HG02798 (cell line): ENCODE data around the gene CABCOCO1.
A peak's percentile ranks its signal among the peaks of the same experiment; 100 is the strongest.

ENCODE experiments used
- ATAC-seq: cut with Tn5 transposase; IDR thresholded peaks from one replicate; pipeline ENCODE4 v1.9.1; 2021; ENCODE audit warnings: mild to moderate bottlenecking; ENCODE audit not compliant: unreplicated experiment, poor library complexity

Gene CABCOCO1

DNA sequence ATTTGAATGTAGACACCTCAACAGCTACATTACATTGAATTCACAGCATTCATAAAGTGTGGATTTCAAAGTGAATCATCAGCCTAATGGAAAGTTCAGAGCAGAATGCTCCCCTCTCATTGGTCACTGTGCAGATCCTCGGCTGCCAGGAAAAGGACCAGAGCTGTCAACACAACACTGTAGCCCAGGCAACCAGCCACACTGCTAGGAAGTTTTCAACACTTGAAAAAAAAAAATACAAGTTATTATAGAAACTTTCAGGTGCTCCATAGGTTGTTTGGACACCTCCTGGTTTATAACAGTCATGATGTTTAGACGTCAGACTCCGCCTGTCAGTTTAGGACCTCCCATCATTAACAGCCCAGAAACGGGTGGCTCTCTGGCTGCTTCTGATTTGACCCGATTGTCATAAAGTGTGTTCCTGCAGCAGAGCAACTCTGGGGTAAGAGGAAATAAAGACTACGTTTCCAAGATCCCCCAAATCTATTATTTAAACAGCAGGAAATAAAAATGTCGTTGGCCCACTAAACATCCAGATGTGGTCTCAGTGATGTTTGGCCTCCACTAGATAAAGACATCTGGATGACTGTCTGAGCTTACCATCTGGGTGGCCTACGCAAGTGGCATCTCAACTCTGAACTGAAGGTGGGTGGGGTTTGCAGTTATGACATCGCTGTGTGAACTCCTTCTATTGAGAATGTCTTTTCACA lies 117.4 kb downstream of the CABCOCO1 start:
- no peak for ATAC-seq

DNA sequence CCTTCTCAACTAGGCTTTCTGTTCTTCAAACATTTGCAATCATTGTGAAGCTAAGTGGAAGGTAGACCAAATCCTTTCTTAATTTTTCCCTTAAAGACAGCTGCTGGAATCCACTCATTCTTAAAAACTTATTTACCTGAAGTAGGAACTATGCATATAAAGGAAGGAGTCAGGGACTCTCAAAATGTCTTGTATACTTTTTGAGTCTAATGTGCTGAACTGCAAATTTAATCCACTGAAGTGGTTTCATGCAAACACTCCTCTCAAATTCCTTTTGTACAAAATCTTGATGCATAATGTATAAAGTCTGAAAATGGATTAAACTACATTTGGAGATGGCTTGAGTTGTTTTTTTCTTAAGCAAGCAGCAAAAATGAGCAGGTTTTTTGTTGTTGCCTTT lies 118.0 kb downstream of the CABCOCO1 start:
- no peak for ATAC-seq

DNA sequence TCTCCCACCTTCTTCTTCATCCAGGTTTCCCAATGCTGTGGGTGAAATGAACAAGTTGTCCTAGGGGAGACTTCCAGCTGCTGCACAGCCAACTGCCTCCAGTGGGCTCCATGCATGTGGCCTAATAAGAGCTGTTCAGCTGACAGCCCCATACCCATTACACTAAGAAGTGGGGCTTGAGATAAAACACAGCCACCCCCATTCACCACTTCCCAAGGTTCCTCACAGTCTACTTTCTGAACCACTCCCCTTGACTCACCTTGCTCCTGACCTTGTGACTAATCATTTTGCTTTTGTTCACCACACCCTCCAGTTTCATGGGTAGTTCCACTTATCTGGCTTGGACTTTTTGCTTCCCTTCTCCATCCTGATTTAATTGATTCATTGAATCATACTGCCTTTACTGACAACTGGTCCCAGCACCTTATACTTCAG lies 119.3 kb downstream of the CABCOCO1 start:
- ATAC-seq: no peak

DNA sequence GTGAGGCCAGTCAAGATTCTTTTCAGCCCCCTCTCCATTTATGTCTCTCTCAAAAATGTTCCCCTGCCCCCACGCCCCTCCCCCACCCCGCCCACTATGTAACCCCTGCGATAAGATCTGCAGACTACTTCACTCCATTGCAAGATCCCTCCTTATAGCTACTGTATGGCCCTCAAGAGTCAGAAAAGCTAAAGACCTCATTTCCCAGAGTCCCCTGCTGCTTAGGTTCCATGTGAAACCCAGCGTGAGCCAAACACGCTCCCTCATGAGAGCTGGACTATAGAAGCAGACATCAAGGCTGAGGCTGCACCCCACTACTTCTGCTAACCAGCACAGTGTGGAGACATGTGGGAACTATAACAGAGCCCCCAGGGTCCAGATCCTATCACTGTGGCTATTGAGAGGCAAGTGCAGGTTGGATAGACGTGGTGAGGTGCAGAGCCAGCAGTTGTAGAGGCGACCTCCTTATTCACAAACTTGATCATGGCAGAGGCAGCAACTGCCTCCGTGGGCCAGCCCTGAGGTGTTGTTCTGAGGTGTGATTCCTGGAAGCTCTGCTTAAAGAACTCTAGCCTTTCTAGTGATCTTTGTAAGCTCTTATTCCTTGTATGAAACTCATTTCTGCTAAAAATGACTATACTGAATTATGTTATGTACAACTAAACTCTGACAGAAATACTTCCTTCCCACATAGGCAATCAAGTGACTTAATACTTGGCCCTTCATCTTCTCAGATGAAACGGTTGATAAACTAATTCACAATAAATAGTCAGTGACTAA lies 121.8 kb downstream of the CABCOCO1 start:
- no peak for ATAC-seq

DNA sequence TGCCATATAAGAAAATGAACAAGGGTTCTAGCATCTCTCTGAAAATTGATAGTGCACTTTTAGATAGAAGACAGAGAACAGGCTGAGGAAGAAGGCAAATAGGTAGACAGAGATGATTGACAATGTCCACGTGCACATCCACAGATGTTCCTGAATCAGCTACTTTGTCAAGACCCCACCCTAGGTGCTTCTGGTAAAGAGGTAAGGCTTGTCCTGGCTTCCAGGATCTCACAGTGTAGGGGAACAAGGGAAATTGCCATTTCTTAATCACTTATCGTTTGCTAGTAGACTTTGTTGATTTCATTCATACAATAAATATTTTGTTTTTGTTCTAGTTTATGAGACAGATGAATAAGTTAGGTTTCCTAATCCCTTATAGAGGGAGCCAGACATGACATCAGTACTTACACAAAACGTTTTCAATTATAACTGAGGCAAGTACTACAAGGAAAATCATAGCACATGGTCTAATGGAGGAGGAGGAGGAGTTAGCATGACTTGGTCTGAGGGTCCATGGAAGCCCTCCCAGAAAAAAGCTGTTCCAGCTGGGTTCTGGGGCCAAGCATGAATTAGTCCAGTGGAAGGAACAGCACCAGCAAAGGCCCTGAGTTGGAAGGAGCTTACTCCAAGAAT lies 122.9 kb downstream of the CABCOCO1 start:
- ATAC-seq: no peak

DNA sequence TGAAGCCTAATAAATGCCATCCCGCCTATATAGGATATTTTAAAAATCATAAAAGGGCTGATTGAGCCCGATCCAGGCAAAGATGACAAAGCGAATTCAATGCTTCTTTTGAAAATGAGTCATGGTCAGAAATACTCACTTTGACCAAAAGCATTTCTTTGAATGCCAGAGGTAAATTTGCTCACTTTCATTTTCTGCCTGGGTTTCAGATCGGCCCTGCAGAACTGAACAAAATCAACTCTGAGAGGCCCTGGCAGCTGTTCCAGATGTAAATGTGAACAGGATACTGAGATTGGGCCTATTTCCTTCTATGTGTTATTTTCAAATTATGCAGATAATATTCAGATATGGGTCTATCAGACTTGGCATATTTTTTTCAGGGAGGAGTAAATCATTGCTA lies 124.0 kb downstream of the CABCOCO1 start:
- peak; percentile 98 for ATAC-seq

DNA sequence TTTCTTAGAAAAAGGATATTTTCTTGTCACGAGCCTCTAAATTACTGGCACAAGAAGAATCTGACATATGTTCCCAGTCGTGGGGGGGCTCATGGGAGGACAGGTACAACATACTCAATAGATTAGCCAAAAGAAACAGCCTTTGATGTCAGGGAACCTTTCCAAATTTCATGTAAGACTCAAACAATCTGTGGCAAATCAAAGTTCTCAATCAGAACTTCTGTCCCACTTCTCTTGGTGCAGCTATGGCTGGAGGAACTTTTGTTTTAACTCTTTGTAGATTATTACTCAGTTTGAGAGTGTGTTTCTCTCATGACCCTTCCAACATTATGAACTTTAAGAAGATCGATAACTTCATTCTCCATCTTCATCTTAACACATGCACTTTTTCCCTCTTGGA lies 124.4 kb downstream of the CABCOCO1 start:
- no peak for ATAC-seq

DNA sequence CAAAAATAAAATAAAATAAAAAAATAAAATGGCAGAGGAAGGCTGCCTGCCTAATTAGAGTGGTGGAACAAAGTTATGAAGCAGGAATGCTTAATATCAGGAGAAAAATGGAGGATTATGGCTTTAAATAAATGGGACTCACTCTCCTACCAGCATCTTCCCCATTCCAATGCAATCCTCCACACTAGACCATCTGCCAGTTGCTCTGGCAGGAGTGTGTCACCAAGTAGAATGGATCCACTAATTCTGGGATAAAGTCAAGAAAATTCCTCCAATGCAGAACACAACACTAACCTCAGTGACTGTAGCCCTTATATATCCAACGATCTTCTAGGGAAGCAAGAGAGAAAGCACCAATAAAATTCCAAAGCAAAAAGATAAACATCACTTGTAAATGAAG lies 126.3 kb downstream of the CABCOCO1 start:
- no peak for ATAC-seq

DNA sequence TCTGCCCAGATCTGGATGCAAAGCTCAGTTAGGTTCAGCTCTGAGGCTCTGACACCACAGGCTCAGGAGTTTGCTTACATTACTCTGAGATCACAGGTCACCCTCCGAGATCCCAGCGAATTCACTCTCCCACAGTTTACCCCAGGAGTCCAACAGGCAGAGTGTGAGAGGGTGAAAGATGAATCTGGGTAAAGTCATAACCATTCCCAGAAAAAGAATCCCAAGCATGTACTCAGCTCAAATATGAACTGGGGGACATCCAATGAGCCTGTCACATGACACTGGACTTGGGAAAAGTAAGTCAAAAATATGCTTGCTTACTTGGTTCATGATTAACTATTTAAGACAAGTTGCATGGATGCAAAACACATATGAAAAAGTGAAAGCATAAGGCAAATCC lies 128.5 kb downstream of the CABCOCO1 start:
- ATAC-seq: no peak

DNA sequence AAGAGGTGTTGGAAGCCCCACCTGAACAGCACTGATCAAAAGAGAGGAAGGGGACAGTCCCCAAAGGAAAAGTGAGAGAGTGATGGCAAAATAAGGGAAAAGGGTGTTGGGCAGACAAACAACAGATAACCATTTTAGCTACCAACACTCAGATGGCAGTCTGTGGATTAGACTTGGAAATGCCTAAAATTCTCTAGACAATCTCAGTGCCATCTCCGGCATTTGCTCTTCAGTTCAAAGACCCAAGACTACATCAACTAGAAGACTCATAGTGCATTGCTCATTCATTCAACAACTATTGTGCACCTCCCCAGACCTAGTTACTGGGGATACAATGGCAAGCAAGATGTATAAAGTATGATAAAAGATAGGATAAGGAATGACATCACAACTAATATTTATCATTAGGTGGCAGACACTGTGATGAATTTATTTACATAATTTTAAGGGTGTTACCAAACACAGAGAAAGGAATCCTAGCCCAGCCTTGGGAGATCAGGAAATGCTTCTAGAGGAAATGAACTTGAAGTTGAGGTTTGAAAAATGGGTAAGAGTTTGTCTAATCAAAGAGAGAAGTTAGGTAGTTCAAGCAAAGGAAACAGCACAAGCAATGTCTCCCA lies 129.5 kb downstream of the CABCOCO1 start:
- no peak for ATAC-seq

DNA sequence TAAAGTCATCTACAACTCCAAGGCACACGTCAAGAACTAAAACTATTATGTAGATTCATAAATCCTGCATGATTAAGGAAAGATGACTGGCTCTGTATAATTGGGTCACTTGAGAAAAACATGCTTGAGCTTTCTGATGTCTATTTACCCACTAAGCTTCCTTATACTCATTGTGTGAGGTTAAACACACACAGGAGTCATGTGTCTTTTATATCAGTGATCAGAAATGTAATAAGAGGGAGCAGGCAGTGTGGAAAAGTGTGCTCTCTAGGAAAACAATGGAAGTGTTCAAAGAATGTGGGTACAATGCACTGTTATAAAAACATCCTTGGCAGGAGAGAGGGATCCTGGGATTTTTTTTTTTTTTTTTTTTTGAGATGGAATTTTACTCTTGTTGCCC lies 130.2 kb downstream of the CABCOCO1 start:
- ATAC-seq: no peak

DNA sequence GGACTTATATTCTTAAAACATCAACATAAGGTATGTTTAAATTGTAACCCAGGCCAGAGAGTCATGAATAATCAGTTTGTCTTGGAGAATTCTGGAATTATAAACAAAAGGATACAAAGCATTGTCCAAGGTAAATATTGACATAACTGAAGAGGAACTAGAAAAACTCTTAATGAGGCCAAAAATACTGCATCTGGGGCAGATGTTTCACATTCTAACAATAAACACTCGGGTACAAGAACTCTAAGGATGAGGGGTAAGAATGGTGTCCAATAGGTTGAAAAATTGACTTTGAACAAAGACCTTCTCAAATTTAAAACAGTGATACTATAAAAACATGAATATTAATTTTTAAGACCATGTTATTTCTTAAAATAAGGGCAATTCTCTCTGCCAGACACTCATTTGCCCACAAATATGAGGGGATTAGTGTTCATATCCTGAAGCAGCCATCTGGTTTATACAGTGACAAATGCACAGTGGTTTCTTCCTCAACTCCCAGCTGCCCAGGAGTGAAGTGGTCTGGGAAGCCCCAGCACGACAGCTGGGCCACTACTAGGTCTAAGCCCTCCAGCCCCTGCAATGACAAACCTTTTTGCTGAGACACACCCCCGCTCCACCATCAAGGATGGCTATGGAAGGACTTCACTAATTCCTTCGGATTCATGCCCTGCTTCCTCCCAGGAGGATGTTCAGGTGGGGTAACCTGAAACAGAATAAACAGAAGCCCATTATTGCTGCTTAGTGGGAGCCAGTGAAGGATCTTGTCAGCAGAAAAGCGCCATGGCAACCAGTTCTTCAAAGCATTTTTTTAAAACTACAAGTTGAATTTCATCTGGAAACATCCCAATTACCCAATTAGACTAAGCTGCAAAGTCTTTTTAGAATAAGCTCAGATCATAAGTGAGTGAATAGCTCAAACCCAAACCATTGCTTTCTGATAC lies 131.3 kb downstream of the CABCOCO1 start:
- no peak for ATAC-seq

DNA sequence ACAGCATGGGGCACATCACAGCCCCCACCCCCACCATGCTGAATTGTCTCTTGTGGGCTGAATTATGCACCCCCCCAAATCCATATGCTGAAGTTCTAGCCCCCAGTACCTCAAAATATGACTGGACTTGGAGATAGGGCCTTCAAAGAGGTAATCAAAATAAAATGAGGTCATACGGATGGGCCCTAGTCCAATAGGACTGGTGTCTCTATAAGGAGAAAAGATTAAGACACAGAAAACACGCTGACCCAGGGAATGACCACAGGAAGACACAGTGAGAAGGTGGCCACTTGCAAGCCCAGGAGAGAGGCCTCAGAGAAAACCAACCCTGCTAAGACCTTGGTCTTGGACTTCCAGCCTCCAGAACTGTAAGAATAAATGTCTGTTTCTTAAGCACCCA lies 132.4 kb downstream of the CABCOCO1 start:
- ATAC-seq: peak; percentile 10

DNA sequence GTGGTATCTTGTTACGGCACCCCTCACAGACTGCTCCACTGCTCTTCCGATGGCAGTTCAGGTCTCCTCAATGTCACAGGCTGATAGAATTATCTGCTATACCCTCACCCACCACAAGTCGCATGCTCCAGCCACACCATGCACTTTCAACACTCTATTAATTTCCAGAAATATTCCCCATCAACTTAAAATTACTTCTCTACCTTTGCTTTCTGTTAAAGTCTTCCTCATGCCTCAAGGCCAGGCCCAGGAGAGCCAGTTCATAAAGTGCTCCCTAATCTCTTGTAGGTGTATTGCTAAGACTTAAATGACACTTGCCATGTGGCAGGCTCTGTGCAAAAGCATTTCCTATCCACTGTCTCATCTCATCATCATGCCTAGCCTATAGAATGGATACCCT lies 132.8 kb downstream of the CABCOCO1 start:
- ATAC-seq: peak; percentile 55

DNA sequence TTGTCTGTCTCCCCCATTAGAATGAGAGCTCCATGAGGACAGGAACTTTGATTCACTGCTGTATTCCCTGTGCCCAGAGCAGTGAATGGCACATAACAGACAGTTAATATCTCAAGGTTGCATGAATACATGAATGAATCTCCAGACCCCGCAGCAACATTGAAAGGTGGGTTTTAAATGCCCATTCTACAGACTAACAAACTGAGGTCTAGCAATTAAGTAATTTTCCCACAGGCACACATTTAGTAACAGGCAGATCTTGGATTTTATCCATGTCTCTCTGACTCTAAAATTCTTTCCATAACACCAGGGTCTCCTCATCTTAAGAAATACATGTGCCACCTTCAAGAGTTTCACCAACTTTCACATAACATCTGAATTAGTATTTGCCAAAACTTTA lies 134.1 kb downstream of the CABCOCO1 start:
- ATAC-seq: no peak

DNA sequence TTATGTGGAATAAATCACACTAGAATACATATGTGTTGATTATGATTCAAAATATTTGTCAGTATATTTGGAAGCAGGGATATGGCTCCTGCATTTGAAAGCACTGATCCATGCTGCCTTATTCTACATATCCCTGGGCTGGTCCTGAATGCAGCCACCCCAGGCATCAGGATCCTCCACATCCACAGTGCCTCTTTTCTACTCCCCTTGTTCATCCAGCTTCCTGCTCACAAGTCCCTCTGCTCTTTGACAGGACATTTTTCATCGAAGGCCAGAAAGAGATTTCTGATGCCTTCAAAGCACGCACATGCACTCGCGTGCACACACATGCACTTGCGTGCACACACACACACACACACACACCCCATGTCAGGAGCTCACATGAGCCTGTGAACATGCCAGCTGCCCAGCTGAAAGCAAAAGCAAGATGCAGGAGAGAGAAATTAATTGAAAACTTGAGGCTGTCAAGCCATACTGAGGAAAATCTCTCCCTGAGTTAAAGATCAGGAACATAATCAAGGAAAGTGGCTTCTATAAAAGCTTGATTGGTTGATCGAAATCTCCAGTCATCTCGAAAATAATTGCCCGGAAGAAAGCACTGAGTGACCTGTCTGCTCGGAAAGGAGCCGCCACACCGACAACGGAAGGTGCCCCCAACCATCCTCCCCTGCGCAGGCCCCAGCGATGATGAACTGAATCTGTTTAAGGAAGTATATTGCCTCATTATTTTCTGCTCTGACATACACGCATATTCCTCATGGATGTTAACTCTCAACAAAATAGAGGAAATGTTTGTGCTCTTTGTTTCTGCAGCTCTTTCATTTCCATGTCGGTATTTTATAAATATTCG lies 134.8 kb downstream of the CABCOCO1 start:
- no peak for ATAC-seq

DNA sequence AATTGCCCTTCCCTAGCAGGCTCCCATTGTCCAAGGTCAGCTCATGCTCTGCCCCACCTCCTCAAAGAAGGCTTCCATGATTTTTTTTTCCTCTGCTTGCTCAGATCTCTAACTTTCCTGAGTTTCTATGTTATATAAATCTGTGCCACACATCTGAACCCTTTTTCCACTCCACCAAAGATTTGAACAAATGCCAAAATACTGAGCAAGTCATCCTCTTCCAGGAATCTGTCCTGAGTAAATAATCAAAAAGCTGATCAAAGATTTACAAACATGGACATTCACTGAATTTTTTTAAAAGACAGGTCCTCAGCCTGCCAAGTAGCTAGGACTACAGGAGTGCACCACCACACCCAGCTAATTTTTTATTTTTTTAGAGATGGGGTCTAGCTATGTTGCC lies 136.0 kb downstream of the CABCOCO1 start:
- no peak for ATAC-seq

DNA sequence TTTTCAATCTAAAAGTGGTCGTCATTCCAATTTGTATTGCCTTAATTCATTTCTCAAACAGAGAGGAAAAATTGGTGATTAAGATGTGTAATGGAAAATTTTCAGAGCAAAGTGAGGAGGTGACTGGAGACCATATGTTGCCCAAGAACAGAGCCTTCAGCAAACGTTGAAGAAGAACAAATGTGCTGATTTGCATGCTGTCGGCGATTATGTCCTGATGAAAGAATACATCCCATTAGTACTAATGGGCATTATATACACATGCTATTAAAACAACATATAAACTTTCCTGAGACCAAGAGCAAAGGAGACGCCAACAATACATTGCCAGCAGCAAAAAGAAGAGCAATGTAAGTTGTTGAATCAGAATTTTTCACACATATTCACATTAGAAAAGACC lies 138.8 kb downstream of the CABCOCO1 start:
- ATAC-seq: no peak

DNA sequence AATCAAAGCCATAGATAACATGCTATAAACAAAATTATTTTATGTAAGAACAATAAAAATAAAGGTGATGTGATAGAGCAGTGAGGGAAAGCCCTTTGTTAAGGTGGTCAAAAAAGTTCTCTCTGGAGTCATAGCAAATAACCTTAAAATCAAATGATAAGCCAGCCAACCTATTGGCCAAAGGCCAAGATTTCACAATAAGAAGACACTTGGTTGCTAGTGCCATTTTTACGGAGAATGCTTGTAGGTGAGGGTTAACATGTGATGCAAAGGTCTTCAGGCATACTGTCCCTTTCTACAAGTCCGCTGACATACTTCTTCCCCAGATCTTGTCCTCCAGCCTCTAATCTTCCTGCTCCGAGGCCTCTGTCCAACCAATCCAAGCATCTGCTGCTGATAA lies 140.5 kb downstream of the CABCOCO1 start:
- ATAC-seq: no peak
